RWPE2 (cell line): Measurements from ENCODE around the gene NPLOC4.
"Not testable (repeated sequence)": the region's sequence is repeated elsewhere in the genome, so short reads cannot be mapped to it uniquely, and the experiment has no call there.

ENCODE experiments used
- ATAC-seq: fragments of 200-7000 bp; cut with Tn5 transposase; 3 replicates; pipeline ENCODE4 v1.9.1; 2021; ENCODE audit warnings: low read depth
- DNase-seq: peaks from one replicate; pipeline ENCODE4 v3.0.0-alpha.2; 2020; ENCODE audit warnings: low spot score
- H3K27ac ChIP-seq: fragments of 450-650 bp; 2 replicates; pipeline ENCODE4 v1.5.1; 2017; ENCODE audit warnings: mild to moderate bottlenecking; ENCODE audit not compliant: poor library complexity, severe bottlenecking
- H3K27me3 ChIP-seq: fragments of 250-450 bp; sonication (Bioruptor Pico); 2 replicates; pipeline ENCODE4 v1.5.1; 2021; ENCODE audit warnings: mild to moderate bottlenecking, moderate library complexity; ENCODE audit not compliant: insufficient read depth, poor library complexity, severe bottlenecking
- H3K36me3 ChIP-seq: fragments of 250-450 bp; sonication (Bioruptor Pico); 2 replicates; pipeline ENCODE4 v1.5.1; 2020; ENCODE audit warnings: low read depth, mild to moderate bottlenecking, moderate library complexity
- H3K4me1 ChIP-seq: fragments of 250-450 bp; sonication (Bioruptor Pico); 2 replicates; pipeline ENCODE4 v1.5.1; 2021; ENCODE audit warnings: mild to moderate bottlenecking, moderate library complexity; ENCODE audit not compliant: insufficient read depth, poor library complexity, severe bottlenecking
- H3K4me3 ChIP-seq: fragments of 250-450 bp; sonication (Bioruptor Pico); 2 replicates; pipeline ENCODE4 v1.5.1; 2021; ENCODE audit warnings: mild to moderate bottlenecking, moderate library complexity; ENCODE audit not compliant: severe bottlenecking
- H3K9me3 ChIP-seq: fragments of 250-450 bp; sonication (Bioruptor Pico); 2 replicates; pipeline ENCODE4 v1.5.1; 2021; ENCODE audit warnings: mild to moderate bottlenecking, moderate library complexity; ENCODE audit not compliant: severe bottlenecking
- CTCF ChIP-seq: fragments of 450-650 bp; IDR thresholded peaks from one replicate; pipeline ENCODE4 v1.5.1; 2017; ENCODE audit warnings: mild to moderate bottlenecking, moderate library complexity; ENCODE audit not compliant: poor library complexity, severe bottlenecking

Gene NPLOC4

GRCh38 chr17:81630274-81630673 lies 6.6 kb downstream of the NPLOC4 start:
- Histone ChIP-seq H3K27ac (no peak overlapping the region), H3K9me3 (no peaks in the 10 kb centered on the region), H3K4me1 (peaks cover under 1% of the 10 kb centered on the region), H3K36me3 (peaks cover 79% of the 10 kb centered on the region), H3K4me3 (no peak overlapping the region), H3K27me3 (no peaks in the 10 kb centered on the region)
- DNase-seq (no peak), ATAC-seq (no peak)
- TF ChIP-seq CTCF, result no peak

GRCh38 chr17:81621494-81622130 lies 15.3 kb downstream of the NPLOC4 start:
- no peak for TF ChIP-seq CTCF
- Histone ChIP-seq H3K4me1 (no peaks in the 10 kb centered on the region), H3K27ac (no peak overlapping the region), H3K4me3 (no peak overlapping the region), H3K36me3 (peaks cover 86% of the 10 kb centered on the region), H3K27me3 (no peaks in the 10 kb centered on the region), H3K9me3 (no peaks in the 10 kb centered on the region)
- ATAC-seq (no peak), DNase-seq (no peak)

GRCh38 chr17:81618307-81618706 lies 18.6 kb downstream of the NPLOC4 start:
- H3K27ac ChIP-seq, H3K9me3 ChIP-seq, H3K4me1 ChIP-seq, DNase-seq, H3K27me3 ChIP-seq, ATAC-seq, H3K4me3 ChIP-seq: not testable (repeated sequence)
- H3K36me3 ChIP-seq, result peaks cover 86% of the 10 kb centered on the region

GRCh38 chr17:81616877-81617276 lies 20.0 kb downstream of the NPLOC4 start:
- H3K9me3 ChIP-seq, result no peaks in the 10 kb centered on the region
- ATAC-seq (no peak), DNase-seq (no peak)
- H3K4me1 ChIP-seq, result no peaks in the 10 kb centered on the region
- H3K4me3 ChIP-seq, result no peak overlapping the region
- H3K27me3 ChIP-seq, result no peaks in the 10 kb centered on the region
- peaks cover 85% of the 10 kb centered on the region for H3K36me3 ChIP-seq
- H3K27ac ChIP-seq, result no peak overlapping the region
- TF ChIP-seq CTCF, result no peak

GRCh38 chr17:81615401-81615930 lies 21.4 kb downstream of the NPLOC4 start:
- Histone ChIP-seq H3K4me3 (no peak overlapping the region), H3K4me1 (no peaks in the 10 kb centered on the region), H3K27me3 (no peaks in the 10 kb centered on the region), H3K9me3 (no peaks in the 10 kb centered on the region), H3K36me3 (peaks cover 80% of the 10 kb centered on the region), H3K27ac (no peak overlapping the region)
- no peak for ATAC-seq
- TF ChIP-seq CTCF, result no peak
- DNase-seq, result no peak
